Upper lobe of right lung (tissue), 1 donor: ENCODE measurements around the gene KCNQ1OT1. TPM values are rescaled to one million over a fixed set of nuclear protein-coding genes. Genes with fewer than 3 reads are reported as not detected.

ENCODE experiments used
- ATAC-seq: fragments of 200-7000 bp; cut with Tn5 transposase; one replicate; pipeline ENCODE4 v1.9.1; 2020; ENCODE audit warnings: mild to moderate bottlenecking, moderate library complexity
- DNase-seq: peaks from one replicate; pipeline ENCODE4 v3.0.0-alpha.2; 2020
- H3K27ac ChIP-seq: fragments of 200-600 bp; one replicate; pipeline ENCODE4 v1.8.0; 2022
- H3K27me3 ChIP-seq: fragments of 200-600 bp; one replicate; pipeline ENCODE4 v1.8.0; 2022; ENCODE audit warnings: mild to moderate bottlenecking
- H3K36me3 ChIP-seq: fragments of 200-600 bp; one replicate; pipeline ENCODE4 v1.8.0; 2022
- H3K4me1 ChIP-seq: fragments of 200-600 bp; one replicate; pipeline ENCODE4 v1.8.0; 2022
- H3K4me3 ChIP-seq: fragments of 200-600 bp; one replicate; pipeline ENCODE4 v1.8.0; 2022; ENCODE audit warnings: mild to moderate bottlenecking
- H3K9me3 ChIP-seq: fragments of 200-600 bp; one replicate; pipeline ENCODE4 v1.8.0; 2022
- CTCF ChIP-seq: fragments of 200-600 bp; IDR thresholded peaks from one replicate; pipeline ENCODE4 v1.8.0; 2022; ENCODE audit warnings: antibody characterized with exemption
- intact Hi-C: fragments of 100-400 bp; cut with DNase I; formaldehyde crosslinking; loops from one replicate; pipeline ENCODE4 v1.11.0; 2022
- total RNA-seq: library from RNA; stranded (reverse); fragmentation: NEBNext Ultra II Directional; extraction: Animal tissue kit (Norgen Biotek cat#: 25700); gene quantifications from one replicate; pipeline ENCODE4 v1.2.1, GENCODE V29; 2021
- donor health status: DM: no; HTN: yes; CAD: no; lungs with severe emphysema.

Gene KCNQ1OT1
- total RNA-seq, 1 donor from 2014 or later, result 2.0 TPM

- peak; percentile 54 for DNase-seq
- H3K27ac ChIP-seq, result peak overlapping the region; percentile 58
Measured at GRCh38 chr11:2742201-2742600, 42.4 kb upstream of the KCNQ1OT1 start.

GRCh38 chr11:2741377-2742131 is 41.8 kb upstream of the KCNQ1OT1 start:
- no peaks in the 10 kb centered on the region for H3K9me3 ChIP-seq
- intact Hi-C loops, result no loop called here
- H3K27ac ChIP-seq, result peak overlapping the region; percentile 58
- peaks cover 3% of the 10 kb centered on the region for H3K4me1 ChIP-seq
- no peak overlapping the region for H3K4me3 ChIP-seq
- H3K27me3 ChIP-seq, result no peaks in the 10 kb centered on the region
- DNase-seq (peak; percentile 60), ATAC-seq (peak; percentile 29)
- TF ChIP-seq CTCF, result no peak
- H3K36me3 ChIP-seq, result no peaks in the 10 kb centered on the region

More at GRCh38 chr11:2742201-2742600, 42.4 kb upstream of the KCNQ1OT1 start:
- Histone ChIP-seq H3K36me3 (no peaks in the 10 kb centered on the region), H3K4me3 (no peak overlapping the region), H3K9me3 (no peaks in the 10 kb centered on the region), H3K27me3 (no peaks in the 10 kb centered on the region), H3K4me1 (peaks cover 3% of the 10 kb centered on the region)
- ATAC-seq, result no peak
- intact Hi-C loops, result no loop called here
- no peak for TF ChIP-seq CTCF

GRCh38 chr11:2741006-2741376 is 41.2 kb upstream of the KCNQ1OT1 start:
- intact Hi-C loops, result no loop called here
- Histone ChIP-seq H3K27ac (peak overlapping the region; percentile 58), H3K4me1 (peaks cover 3% of the 10 kb centered on the region), H3K9me3 (no peaks in the 10 kb centered on the region), H3K36me3 (no peaks in the 10 kb centered on the region), H3K4me3 (no peak overlapping the region), H3K27me3 (no peaks in the 10 kb centered on the region)
- DNase-seq (no peak), ATAC-seq (no peak)
- no peak for TF ChIP-seq CTCF

GRCh38 chr11:2740275-2740940 is 40.6 kb upstream of the KCNQ1OT1 start:
- intact Hi-C loops, result no loop called here
- no peak for DNase-seq
- peak overlapping the region; percentile 58 for H3K27ac ChIP-seq

GRCh38 chr11:2739531-2740274 is 39.9 kb upstream of the KCNQ1OT1 start:
- Histone ChIP-seq H3K27ac (no peak overlapping the region), H3K36me3 (no peaks in the 10 kb centered on the region), H3K4me1 (peaks cover 3% of the 10 kb centered on the region), H3K9me3 (no peaks in the 10 kb centered on the region), H3K4me3 (no peak overlapping the region), H3K27me3 (no peaks in the 10 kb centered on the region)
- no peak for DNase-seq
- no peak for ATAC-seq
- intact Hi-C loops, result no loop called here
- TF ChIP-seq CTCF, result no peak

More at GRCh38 chr11:2740275-2740940, 40.6 kb upstream of the KCNQ1OT1 start:
- Histone ChIP-seq H3K27me3 (no peaks in the 10 kb centered on the region), H3K4me3 (no peak overlapping the region), H3K36me3 (no peaks in the 10 kb centered on the region), H3K9me3 (no peaks in the 10 kb centered on the region), H3K4me1 (peaks cover 3% of the 10 kb centered on the region)
- no peak for TF ChIP-seq CTCF
- ATAC-seq, result no peak
